WTC11 (cell line): Measurements from ENCODE around the gene ABHD17C. TPM values are rescaled to one million over a fixed set of nuclear protein-coding genes. Genes with fewer than 3 reads are reported as not detected.
"Not testable (repeated sequence)": the region's sequence is repeated elsewhere in the genome, so short reads cannot be mapped to it uniquely, and the experiment has no call there.

Experiments
- ATAC-seq: fragments of 200-7000 bp; cut with Tn5 transposase; 2 replicates; pipeline ENCODE4 v1.10.0; 2021; ENCODE audit warnings: mild to moderate bottlenecking, moderate library complexity
- CTCF ChIA-PET: fragments of 300-600 bp; sonication (Branson Sonifier 250); formaldehyde crosslinking; loops from one replicate; lab custom pipeline; 2021; ENCODE audit warnings: antibody characterized with exemption; lab: Charles Lee
- POLR2A ChIA-PET: fragments of 350-600 bp; sonication (Branson Sonifier 250); formaldehyde crosslinking; loops from one replicate; lab custom pipeline; 2021; ENCODE audit warnings: antibody characterized with exemption; lab: Charles Lee
- DNase-seq: peaks from one replicate; pipeline ENCODE4 v3.0.0; 2021; ENCODE audit warnings: low spot score
- H3K27ac Mint-ChIP-seq: 2 replicates; pipeline ENCODE4 v1.8.0; 2021; ENCODE audit warnings: mixed read lengths
- H3K27me3 Mint-ChIP-seq: 2 replicates; pipeline ENCODE4 v1.8.0; 2021; ENCODE audit warnings: low read depth, mild to moderate bottlenecking, moderate library complexity, mixed read lengths
- H3K36me3 Mint-ChIP-seq: 2 replicates; pipeline ENCODE4 v1.8.0; 2021; ENCODE audit warnings: mixed read lengths
- H3K4me1 Mint-ChIP-seq: 2 replicates; pipeline ENCODE4 v1.8.0; 2022; ENCODE audit warnings: mixed read lengths
- H3K4me3 Mint-ChIP-seq: 2 replicates; pipeline ENCODE4 v1.8.0; 2021; ENCODE audit warnings: mild to moderate bottlenecking, moderate library complexity, mixed read lengths
- H3K9me3 Mint-ChIP-seq: 2 replicates; pipeline ENCODE4 v1.8.0; 2021; ENCODE audit warnings: mixed read lengths
- ATF1 ChIP-seq: sonication (generic); formaldehyde crosslinking; IDR thresholded peaks from 2 replicates; pipeline ENCODE4 v1.8.1; 2023; ENCODE audit warnings: mild to moderate bottlenecking, moderate library complexity, missing genetic modification reagents
- CREB1 ChIP-seq: sonication (generic); formaldehyde crosslinking; IDR thresholded peaks from 2 replicates; pipeline ENCODE4 v1.8.0; 2023; ENCODE audit warnings: mild to moderate bottlenecking, missing genetic modification reagents
- ELF4 ChIP-seq: sonication (generic); formaldehyde crosslinking; IDR thresholded peaks from 2 replicates; pipeline ENCODE4 v1.8.1; 2022; ENCODE audit warnings: low read depth, mild to moderate bottlenecking, moderate library complexity, missing genetic modification reagents
- ESRRA ChIP-seq: sonication (generic); formaldehyde crosslinking; IDR thresholded peaks from 2 replicates; pipeline ENCODE4 v1.8.1; 2022; ENCODE audit warnings: mild to moderate bottlenecking, missing genetic modification reagents, borderline replicate concordance
- FOXK1 ChIP-seq: sonication (generic); formaldehyde crosslinking; IDR thresholded peaks from 2 replicates; pipeline ENCODE4 v1.8.0; 2022; ENCODE audit warnings: mild to moderate bottlenecking, moderate library complexity, missing genetic modification reagents
- GRHL2 ChIP-seq: fragments of 250-450 bp; sonication (Bioruptor Pico); IDR thresholded peaks from 2 replicates; pipeline ENCODE4 v1.8.0; 2022; ENCODE audit warnings: mild to moderate bottlenecking, moderate library complexity; ENCODE audit not compliant: insufficient replicate concordance, severe bottlenecking
- GTF2I ChIP-seq: fragments of 250-450 bp; sonication (Bioruptor Pico); conservative IDR thresholded peaks from 2 replicates; pipeline ENCODE4 v1.4.0; 2021; ENCODE audit warnings: mild to moderate bottlenecking
- HMGA2 ChIP-seq: fragments of 250-450 bp; sonication (Bioruptor Pico); IDR thresholded peaks from 2 replicates; pipeline ENCODE4 v1.4.0; 2021; ENCODE audit warnings: mild to moderate bottlenecking, moderate library complexity
- MYBL2 ChIP-seq: sonication (generic); formaldehyde crosslinking; IDR thresholded peaks from 2 replicates; pipeline ENCODE4 v1.8.1; 2023; ENCODE audit warnings: mild to moderate bottlenecking, moderate library complexity, missing genetic modification reagents
- NFYB ChIP-seq: sonication (generic); formaldehyde crosslinking; conservative IDR thresholded peaks from 2 replicates; pipeline ENCODE4 v1.8.0; 2022; ENCODE audit warnings: low read depth, missing genetic modification reagents
- NR2C2 ChIP-seq: sonication (generic); formaldehyde crosslinking; IDR thresholded peaks from 2 replicates; pipeline ENCODE4 v1.8.0; 2022; ENCODE audit warnings: mild to moderate bottlenecking, missing genetic modification reagents
- SMAD3 ChIP-seq: sonication (generic); formaldehyde crosslinking; IDR thresholded peaks from 2 replicates; pipeline ENCODE4 v1.8.0; 2022; ENCODE audit warnings: missing genetic modification reagents, mild to moderate bottlenecking, borderline replicate concordance
- TCF7 ChIP-seq: sonication (generic); formaldehyde crosslinking; IDR thresholded peaks from 2 replicates; pipeline ENCODE4 v1.8.0; 2022; ENCODE audit warnings: mild to moderate bottlenecking, low read depth, missing genetic modification reagents, moderate library complexity
- ZNF219 ChIP-seq: sonication (generic); formaldehyde crosslinking; IDR thresholded peaks from 2 replicates; pipeline ENCODE4 v1.8.0; 2023; ENCODE audit warnings: missing genetic modification reagents, mild to moderate bottlenecking, borderline replicate concordance
- ZNF317 ChIP-seq: sonication (generic); formaldehyde crosslinking; IDR thresholded peaks from 2 replicates; pipeline ENCODE4 v1.8.1; 2023; ENCODE audit warnings: low read depth, mild to moderate bottlenecking, moderate library complexity, missing genetic modification reagents, borderline replicate concordance
- ZNF671 ChIP-seq: fragments of 250-450 bp; sonication (Bioruptor Pico); IDR thresholded peaks from 2 replicates; pipeline ENCODE4 v1.8.0; 2021; ENCODE audit warnings: mild to moderate bottlenecking
- total RNA-seq: library from RNA; stranded (reverse); gene quantifications from 3 replicates; pipeline ENCODE4 v1.2.3, GENCODE V29; 2021
- TF ChIP-seq, protein P1 (sequence below): fragments of 250-450 bp; sonication (Bioruptor Pico); IDR thresholded peaks from 2 replicates; pipeline ENCODE4 v1.9.0; 2021; ENCODE audit warnings: mild to moderate bottlenecking
- TF ChIP-seq, protein P2 (sequence below): sonication (generic); formaldehyde crosslinking; IDR thresholded peaks from 2 replicates; pipeline ENCODE4 v1.8.0; 2022; ENCODE audit warnings: mild to moderate bottlenecking, missing genetic modification reagents
- TF ChIP-seq, protein P3 (sequence below): sonication (generic); formaldehyde crosslinking; IDR thresholded peaks from 2 replicates; pipeline ENCODE4 v1.8.0; 2023; ENCODE audit warnings: missing genetic modification reagents
- TF ChIP-seq, protein P4 (sequence below): fragments of 250-450 bp; sonication (Bioruptor Pico); conservative IDR thresholded peaks from 2 replicates; pipeline ENCODE4 v1.9.0; 2021; ENCODE audit warnings: mild to moderate bottlenecking
- TF ChIP-seq, protein P5 (sequence below): sonication (generic); formaldehyde crosslinking; IDR thresholded peaks from 2 replicates; pipeline ENCODE4 v1.8.1; 2023; ENCODE audit warnings: mild to moderate bottlenecking, missing genetic modification reagents

Gene ABHD17C
- total RNA-seq, 1 experiment from 2014 or later, result 29.0 TPM

DNA sequence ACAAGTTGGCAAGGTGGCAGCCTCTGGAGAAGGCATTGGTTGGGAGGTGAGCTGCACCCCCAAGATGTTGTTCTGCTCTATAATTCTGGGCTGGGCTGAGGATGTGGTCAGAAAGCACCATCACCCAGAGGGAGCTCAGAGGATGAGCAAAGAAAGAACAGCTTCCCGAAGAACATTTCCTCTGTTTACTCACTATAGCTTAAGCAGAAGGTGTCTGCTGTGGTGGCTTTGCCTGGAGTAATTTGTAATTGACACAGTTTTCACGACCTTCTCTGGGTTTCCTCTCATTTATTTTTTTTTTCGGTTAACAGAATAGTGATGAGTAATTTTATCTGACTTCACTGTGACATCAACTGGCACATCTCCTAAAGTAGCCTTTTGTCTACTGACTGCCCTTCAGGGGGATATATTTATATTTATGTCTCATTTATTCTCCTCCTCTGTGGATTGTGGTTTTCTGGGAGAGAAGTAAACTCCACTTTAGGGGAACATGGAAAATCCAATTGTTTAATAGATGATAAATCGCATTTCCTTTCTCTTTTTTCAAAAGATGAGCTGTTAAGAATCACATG is 49.5 kb upstream of the ABHD17C start:
- Mint-ChIP-seq H3K4me3 (no peak overlapping the region), H3K4me1 (no peaks in the 10 kb centered on the region), H3K9me3 (peaks cover 44% of the 10 kb centered on the region), H3K36me3 (peaks cover 35% of the 10 kb centered on the region), H3K27me3 (peaks cover 8% of the 10 kb centered on the region), H3K27ac (no peak overlapping the region)
- ChIA-PET CTCF (interaction anchor here (0.9 kb wide), 1 partner anchor 131 kb away, joined by 3 read pairs; no protein-coding TSS in a partner anchor), POLR2A (no interaction called here)
- TF ChIP-seq NR2C2 (CRISPR knock-in tag) (no peak), FOXK1 (no peak), HMGA2 (CRISPR knock-in tag) (no peak), ZNF317 (no peak), ESRRA (CRISPR knock-in tag) (no peak)
- DNase-seq, result no peak
- no peak for ATAC-seq

DNA sequence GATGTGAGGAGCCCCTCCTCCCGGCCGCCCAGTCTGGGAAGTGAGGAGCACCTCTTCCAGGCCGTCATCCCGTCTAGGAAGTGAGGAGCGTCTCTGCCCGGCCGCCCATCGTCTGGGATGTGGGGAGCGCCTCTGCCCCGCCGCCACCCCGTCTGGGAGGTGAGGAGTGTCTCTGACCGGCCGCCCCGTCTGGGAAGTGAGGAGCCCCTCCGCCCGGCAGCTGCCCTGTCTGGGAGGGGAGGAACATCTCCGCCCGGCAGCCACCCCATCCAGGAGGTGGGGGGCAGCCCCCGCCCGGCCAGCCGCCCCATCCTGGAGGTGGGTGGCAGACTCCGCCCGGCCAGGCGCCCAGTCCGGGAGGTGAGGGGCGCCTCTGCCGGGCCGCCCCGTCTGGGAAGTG is 47.7 kb upstream of the ABHD17C start:
- CTCF ChIA-PET, POLR2A ChIA-PET, DNase-seq, H3K27me3 Mint-ChIP-seq, ATAC-seq, H3K27ac Mint-ChIP-seq, H3K4me3 Mint-ChIP-seq, H3K4me1 Mint-ChIP-seq: not testable (repeated sequence)
- Mint-ChIP-seq H3K9me3 (peaks cover 49% of the 10 kb centered on the region), H3K36me3 (peaks cover 36% of the 10 kb centered on the region)

DNA sequence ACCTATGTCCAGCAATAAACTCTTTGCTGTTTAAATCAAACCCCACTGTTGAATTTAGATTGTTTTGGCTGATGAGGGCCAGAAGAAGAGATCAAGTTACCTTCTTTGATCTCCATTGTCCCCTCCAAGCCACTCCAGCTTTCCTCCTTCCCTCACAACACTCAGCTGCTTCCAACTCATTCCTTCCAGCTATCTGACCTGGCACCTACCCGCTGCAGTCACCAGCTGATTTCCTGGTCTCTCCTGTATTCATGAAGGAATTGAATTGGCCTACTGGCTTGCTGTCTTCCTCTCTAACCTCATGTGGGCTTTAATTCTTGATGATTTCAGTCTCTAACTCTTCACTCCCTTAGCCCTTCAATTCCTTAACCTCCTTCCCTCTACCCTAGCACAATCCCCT is 40.8 kb upstream of the ABHD17C start:
- POLR2A ChIA-PET, result no interaction called here
- Mint-ChIP-seq H3K4me1 (peaks cover 10% of the 10 kb centered on the region), H3K4me3 (no peak overlapping the region), H3K9me3 (peaks cover 30% of the 10 kb centered on the region), H3K27ac (no peak overlapping the region), H3K36me3 (peaks cover 22% of the 10 kb centered on the region), H3K27me3 (peaks cover 5% of the 10 kb centered on the region)
- CTCF ChIA-PET, result interaction anchor here (0.6 to 2.3 kb wide), 2 partner anchors 67 to 122 kb away, joined by 3 to 14 read pairs; no protein-coding TSS in a partner anchor
- ATAC-seq (peak; percentile 43), DNase-seq (peak; percentile 24)
- TF ChIP-seq TCF7 (no peak), ELF4 (CRISPR knock-in tag) (no peak), NFYB (no peak), ATF1 (CRISPR knock-in tag) (no peak), SMAD3 (CRISPR knock-in tag) (no peak), ZNF671 (CRISPR knock-in tag) (no peak), GTF2I (CRISPR knock-in tag) (no peak), ZNF219 (CRISPR knock-in tag) (no peak), GRHL2 (CRISPR knock-in tag) (no peak), MYBL2 (CRISPR knock-in tag) (no peak), ZNF317 (no peak), CREB1 (no peak)
- TF ChIP-seq, protein P1, sequence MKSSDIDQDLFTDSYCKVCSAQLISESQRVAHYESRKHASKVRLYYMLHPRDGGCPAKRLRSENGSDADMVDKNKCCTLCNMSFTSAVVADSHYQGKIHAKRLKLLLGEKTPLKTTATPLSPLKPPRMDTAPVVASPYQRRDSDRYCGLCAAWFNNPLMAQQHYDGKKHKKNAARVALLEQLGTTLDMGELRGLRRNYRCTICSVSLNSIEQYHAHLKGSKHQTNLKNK (CRISPR knock-in tag), result no peak
- TF ChIP-seq, protein P2, sequence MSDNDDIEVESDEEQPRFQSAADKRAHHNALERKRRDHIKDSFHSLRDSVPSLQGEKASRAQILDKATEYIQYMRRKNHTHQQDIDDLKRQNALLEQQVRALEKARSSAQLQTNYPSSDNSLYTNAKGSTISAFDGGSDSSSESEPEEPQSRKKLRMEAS (CRISPR knock-in tag), result no peak
- TF ChIP-seq, protein P3, sequence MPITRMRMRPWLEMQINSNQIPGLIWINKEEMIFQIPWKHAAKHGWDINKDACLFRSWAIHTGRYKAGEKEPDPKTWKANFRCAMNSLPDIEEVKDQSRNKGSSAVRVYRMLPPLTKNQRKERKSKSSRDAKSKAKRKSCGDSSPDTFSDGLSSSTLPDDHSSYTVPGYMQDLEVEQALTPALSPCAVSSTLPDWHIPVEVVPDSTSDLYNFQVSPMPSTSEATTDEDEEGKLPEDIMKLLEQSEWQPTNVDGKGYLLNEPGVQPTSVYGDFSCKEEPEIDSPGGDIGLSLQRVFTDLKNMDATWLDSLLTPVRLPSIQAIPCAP (CRISPR knock-in tag), result no peak
- TF ChIP-seq, protein P4, sequence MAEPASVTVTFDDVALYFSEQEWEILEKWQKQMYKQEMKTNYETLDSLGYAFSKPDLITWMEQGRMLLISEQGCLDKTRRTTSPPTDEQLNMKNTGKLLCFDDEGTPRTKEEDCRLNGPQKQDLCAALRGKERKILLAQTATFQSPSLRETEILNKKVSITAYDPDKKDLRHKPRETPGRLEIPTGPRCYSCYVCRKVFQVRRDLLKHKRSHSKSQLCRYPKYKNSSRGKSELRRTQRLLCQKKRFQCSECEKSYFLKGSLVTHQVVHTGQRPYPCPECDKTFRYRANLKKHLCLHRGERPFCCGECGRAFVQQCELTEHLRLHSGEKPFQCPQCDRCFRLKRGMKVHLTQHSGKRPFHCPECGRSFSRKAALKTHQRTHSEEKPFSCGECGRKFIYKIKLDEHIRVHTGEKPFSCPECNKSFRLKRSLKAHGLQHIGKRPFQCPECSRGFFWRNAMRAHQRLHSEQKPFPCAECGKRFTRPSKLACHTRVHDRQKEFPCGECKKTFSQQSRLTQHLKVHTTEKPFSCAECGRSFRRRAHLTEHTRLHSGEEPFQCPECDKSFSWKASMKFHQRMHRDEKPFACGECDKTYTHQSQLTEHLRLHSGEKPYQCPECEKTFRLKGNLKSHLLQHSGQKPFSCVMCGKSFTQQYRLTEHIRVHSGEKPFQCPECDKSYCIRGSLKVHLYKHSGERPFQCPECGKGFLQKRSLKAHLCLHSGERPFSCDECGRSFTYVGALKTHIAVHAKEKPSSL (CRISPR knock-in tag), result no peak
- TF ChIP-seq, protein P5, sequence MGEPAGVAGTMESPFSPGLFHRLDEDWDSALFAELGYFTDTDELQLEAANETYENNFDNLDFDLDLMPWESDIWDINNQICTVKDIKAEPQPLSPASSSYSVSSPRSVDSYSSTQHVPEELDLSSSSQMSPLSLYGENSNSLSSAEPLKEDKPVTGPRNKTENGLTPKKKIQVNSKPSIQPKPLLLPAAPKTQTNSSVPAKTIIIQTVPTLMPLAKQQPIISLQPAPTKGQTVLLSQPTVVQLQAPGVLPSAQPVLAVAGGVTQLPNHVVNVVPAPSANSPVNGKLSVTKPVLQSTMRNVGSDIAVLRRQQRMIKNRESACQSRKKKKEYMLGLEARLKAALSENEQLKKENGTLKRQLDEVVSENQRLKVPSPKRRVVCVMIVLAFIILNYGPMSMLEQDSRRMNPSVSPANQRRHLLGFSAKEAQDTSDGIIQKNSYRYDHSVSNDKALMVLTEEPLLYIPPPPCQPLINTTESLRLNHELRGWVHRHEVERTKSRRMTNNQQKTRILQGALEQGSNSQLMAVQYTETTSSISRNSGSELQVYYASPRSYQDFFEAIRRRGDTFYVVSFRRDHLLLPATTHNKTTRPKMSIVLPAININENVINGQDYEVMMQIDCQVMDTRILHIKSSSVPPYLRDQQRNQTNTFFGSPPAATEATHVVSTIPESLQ, result no peak
